GM23338 (cell line): ENCODE data around the gene MAGEH1. TPM values are rescaled to one million over a fixed set of nuclear protein-coding genes. Genes with fewer than 3 reads are reported as not detected.

Source experiments
- ATAC-seq: fragments of 200-7000 bp; cut with Tn5 transposase; 3 replicates; pipeline ENCODE4 v1.9.1; 2020
- DNase-seq: peaks from one replicate; pipeline ENCODE4 v3.0.0-alpha.2; 2015; ENCODE audit warnings: low spot score
- H2AFZ ChIP-seq: fragments of 200-600 bp; sonication (generic); 2 replicates; pipeline ENCODE4 v1.8.0; 2016; ENCODE audit warnings: antibody characterized with exemption, mild to moderate bottlenecking, moderate library complexity
- H3F3A ChIP-seq: fragments of 200-600 bp; sonication (generic); replicated peaks from 2 replicates; pipeline ENCODE4 v1.8.0; 2017; ENCODE audit warnings: antibody characterized with exemption, mixed run types, low read depth
- H3K27ac ChIP-seq: fragments of 200-600 bp; sonication (generic); 2 replicates; pipeline ENCODE4 v1.6.1; 2016; ENCODE audit warnings: low read depth
- H3K27me3 ChIP-seq: fragments of 200-600 bp; sonication (generic); 2 replicates; pipeline ENCODE4 v1.8.0; 2016; ENCODE audit warnings: mild to moderate bottlenecking, mixed run types, moderate library complexity; ENCODE audit not compliant: insufficient read depth
- H3K36me3 ChIP-seq: fragments of 200-600 bp; sonication (generic); 2 replicates; pipeline ENCODE4 v1.8.0; 2016; ENCODE audit warnings: mild to moderate bottlenecking; ENCODE audit not compliant: insufficient read depth
- H3K4me1 ChIP-seq: fragments of 200-600 bp; sonication (generic); 2 replicates; pipeline ENCODE4 v1.8.0; 2016; ENCODE audit warnings: mild to moderate bottlenecking, moderate library complexity; ENCODE audit not compliant: insufficient read depth
- H3K4me2 ChIP-seq: fragments of 200-600 bp; sonication (generic); 2 replicates; pipeline ENCODE4 v1.7.1; 2017; ENCODE audit warnings: mixed run types
- H3K4me3 ChIP-seq: fragments of 200-600 bp; sonication (generic); 2 replicates; pipeline ENCODE4 v1.6.1; 2016; ENCODE audit warnings: mixed run types
- H3K79me2 ChIP-seq: fragments of 200-600 bp; sonication (generic); replicated peaks from 2 replicates; pipeline ENCODE4 v1.8.0; 2017; ENCODE audit warnings: mild to moderate bottlenecking; ENCODE audit not compliant: insufficient read depth
- H3K9me2 ChIP-seq: fragments of 200-600 bp; sonication (generic); 2 replicates; pipeline ENCODE4 v1.8.0; 2017; ENCODE audit not compliant: insufficient read depth
- H4K20me1 ChIP-seq: fragments of 200-600 bp; sonication (generic); replicated peaks from 2 replicates; pipeline ENCODE4 v1.8.0; 2017; ENCODE audit warnings: mild to moderate bottlenecking; ENCODE audit not compliant: insufficient read depth
- H3K27ac Mint-ChIP-seq: 2 replicates; pipeline ENCODE4 v1.8.0; 2020; ENCODE audit warnings: inconsistent platforms, mild to moderate bottlenecking, moderate library complexity, mixed read lengths
- H3K27me3 Mint-ChIP-seq: 3 replicates; pipeline ENCODE4 v1.8.0; 2022; ENCODE audit warnings: low read depth, mild to moderate bottlenecking, moderate library complexity, mixed read lengths, inconsistent platforms; ENCODE audit not compliant: insufficient read depth, poor library complexity
- H3K36me3 Mint-ChIP-seq: 3 replicates; pipeline ENCODE4 v1.8.0; 2021; ENCODE audit warnings: low read depth, mild to moderate bottlenecking, inconsistent platforms, moderate library complexity, mixed read lengths
- H3K4me1 Mint-ChIP-seq: 3 replicates; pipeline ENCODE4 v1.8.0; 2020; ENCODE audit warnings: mild to moderate bottlenecking, inconsistent platforms, mixed read lengths
- H3K4me3 Mint-ChIP-seq: 3 replicates; pipeline ENCODE4 v1.8.0; 2021; ENCODE audit warnings: moderate library complexity, mild to moderate bottlenecking, inconsistent platforms, mixed read lengths
- H3K9me3 Mint-ChIP-seq: 3 replicates; pipeline ENCODE4 v1.8.0; 2020; ENCODE audit warnings: moderate library complexity, mild to moderate bottlenecking, inconsistent platforms, mixed read lengths
- ETS1 ChIP-seq: IDR thresholded peaks from 2 replicates; pipeline ENCODE4 v1.6.1; 2016; ENCODE audit warnings: antibody characterized with exemption
- NANOG ChIP-seq: IDR thresholded peaks from 2 replicates; pipeline ENCODE4 v1.6.1; 2016; ENCODE audit warnings: antibody characterized with exemption, borderline replicate concordance
- POLR2AphosphoS5 ChIP-seq: IDR thresholded peaks from 2 replicates; pipeline ENCODE4 v1.6.1; 2016; ENCODE audit warnings: antibody characterized with exemption, low read depth
- STAT1 ChIP-seq: IDR thresholded peaks from one replicate; pipeline ENCODE4 v1.6.1; 2016; ENCODE audit warnings: antibody characterized with exemption; ENCODE audit not compliant: unreplicated experiment
- ZNF114 ChIP-seq: fragments of 250-450 bp; sonication (Bioruptor Pico); IDR thresholded peaks from 2 replicates; pipeline ENCODE4 v1.5.0; 2020; ENCODE audit warnings: mild to moderate bottlenecking, moderate library complexity
- ZNF331 ChIP-seq: fragments of 250-450 bp; sonication (Bioruptor Pico); IDR thresholded peaks from 2 replicates; pipeline ENCODE4 v1.5.0; 2020; ENCODE audit warnings: low read depth, mild to moderate bottlenecking, moderate library complexity
- polyA plus RNA-seq: library from polyadenylated mRNA; unstranded; fragments of >200 nt; fragmentation: Nextera tagmentation; extraction: Ambion mirVana; gene quantifications from 2 replicates; pipeline ENCODE4 v1.2.1, GENCODE V29; 2016
- total RNA-seq: library from RNA; depleted of rRNA; stranded (reverse); fragments of >200 nt; shearing (Covaris generic); gene quantifications from 2 replicates; pipeline ENCODE4 v1.2.3, GENCODE V29; 2014
- TF ChIP-seq, protein P1 (sequence below), 2 experiments: fragments of 200-600 bp in 1 of 2; sonication (generic) in 1 of 2; conservative IDR thresholded peaks; 2 replicates each; pipeline versions ENCODE4 v1.5.1 to v1.6.1; 2016 to 2017; ENCODE audit warnings: antibody characterized with exemption in 2 of 2, low read depth in 2 of 2, mild to moderate bottlenecking in 2 of 2, moderate library complexity in 1 of 2
- TF ChIP-seq, protein P2 (sequence below): IDR thresholded peaks from one replicate; pipeline ENCODE4 v1.6.1; 2018; ENCODE audit warnings: antibody characterized with exemption; ENCODE audit not compliant: unreplicated experiment

Gene MAGEH1
- total and polyA plus RNA-seq, 2 experiments from 2014 or later, result 14.0 to 15.0 TPM

DNA sequence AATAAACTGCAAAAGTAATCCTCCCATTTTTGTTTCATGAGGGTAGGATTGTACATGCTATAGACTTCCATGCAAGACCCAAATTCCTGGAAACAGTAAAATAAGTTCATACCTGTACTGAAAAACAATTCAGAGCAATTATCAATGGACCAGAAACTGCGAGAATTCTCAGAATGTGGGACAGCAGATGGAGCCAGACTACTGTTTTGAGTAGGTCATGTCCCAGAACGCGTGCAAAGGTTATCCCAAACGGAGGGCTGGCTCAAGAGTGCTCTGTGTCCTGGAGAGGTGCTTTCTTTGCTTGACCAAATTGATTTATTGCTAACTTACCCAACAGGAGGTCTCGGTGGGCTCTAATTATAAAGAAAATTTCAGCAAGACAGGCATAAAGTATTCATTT, 1.7 kb upstream of the MAGEH1 start:
- no peaks in the 10 kb centered on the region for H3K9me2 ChIP-seq
- TF ChIP-seq, protein P1, sequence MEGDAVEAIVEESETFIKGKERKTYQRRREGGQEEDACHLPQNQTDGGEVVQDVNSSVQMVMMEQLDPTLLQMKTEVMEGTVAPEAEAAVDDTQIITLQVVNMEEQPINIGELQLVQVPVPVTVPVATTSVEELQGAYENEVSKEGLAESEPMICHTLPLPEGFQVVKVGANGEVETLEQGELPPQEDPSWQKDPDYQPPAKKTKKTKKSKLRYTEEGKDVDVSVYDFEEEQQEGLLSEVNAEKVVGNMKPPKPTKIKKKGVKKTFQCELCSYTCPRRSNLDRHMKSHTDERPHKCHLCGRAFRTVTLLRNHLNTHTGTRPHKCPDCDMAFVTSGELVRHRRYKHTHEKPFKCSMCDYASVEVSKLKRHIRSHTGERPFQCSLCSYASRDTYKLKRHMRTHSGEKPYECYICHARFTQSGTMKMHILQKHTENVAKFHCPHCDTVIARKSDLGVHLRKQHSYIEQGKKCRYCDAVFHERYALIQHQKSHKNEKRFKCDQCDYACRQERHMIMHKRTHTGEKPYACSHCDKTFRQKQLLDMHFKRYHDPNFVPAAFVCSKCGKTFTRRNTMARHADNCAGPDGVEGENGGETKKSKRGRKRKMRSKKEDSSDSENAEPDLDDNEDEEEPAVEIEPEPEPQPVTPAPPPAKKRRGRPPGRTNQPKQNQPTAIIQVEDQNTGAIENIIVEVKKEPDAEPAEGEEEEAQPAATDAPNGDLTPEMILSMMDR (conservative IDR thresholded peaks at IDR 0.05; ENCODE audit: low read depth in 2 of 2), result peak; percentile 14 to 49; a peak in 3 of 4 replicates
- TF ChIP-seq, protein P2, sequence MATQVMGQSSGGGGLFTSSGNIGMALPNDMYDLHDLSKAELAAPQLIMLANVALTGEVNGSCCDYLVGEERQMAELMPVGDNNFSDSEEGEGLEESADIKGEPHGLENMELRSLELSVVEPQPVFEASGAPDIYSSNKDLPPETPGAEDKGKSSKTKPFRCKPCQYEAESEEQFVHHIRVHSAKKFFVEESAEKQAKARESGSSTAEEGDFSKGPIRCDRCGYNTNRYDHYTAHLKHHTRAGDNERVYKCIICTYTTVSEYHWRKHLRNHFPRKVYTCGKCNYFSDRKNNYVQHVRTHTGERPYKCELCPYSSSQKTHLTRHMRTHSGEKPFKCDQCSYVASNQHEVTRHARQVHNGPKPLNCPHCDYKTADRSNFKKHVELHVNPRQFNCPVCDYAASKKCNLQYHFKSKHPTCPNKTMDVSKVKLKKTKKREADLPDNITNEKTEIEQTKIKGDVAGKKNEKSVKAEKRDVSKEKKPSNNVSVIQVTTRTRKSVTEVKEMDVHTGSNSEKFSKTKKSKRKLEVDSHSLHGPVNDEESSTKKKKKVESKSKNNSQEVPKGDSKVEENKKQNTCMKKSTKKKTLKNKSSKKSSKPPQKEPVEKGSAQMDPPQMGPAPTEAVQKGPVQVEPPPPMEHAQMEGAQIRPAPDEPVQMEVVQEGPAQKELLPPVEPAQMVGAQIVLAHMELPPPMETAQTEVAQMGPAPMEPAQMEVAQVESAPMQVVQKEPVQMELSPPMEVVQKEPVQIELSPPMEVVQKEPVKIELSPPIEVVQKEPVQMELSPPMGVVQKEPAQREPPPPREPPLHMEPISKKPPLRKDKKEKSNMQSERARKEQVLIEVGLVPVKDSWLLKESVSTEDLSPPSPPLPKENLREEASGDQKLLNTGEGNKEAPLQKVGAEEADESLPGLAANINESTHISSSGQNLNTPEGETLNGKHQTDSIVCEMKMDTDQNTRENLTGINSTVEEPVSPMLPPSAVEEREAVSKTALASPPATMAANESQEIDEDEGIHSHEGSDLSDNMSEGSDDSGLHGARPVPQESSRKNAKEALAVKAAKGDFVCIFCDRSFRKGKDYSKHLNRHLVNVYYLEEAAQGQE, result no peak
- H3K27ac ChIP-seq, result no peak overlapping the region
- Mint-ChIP-seq H3K27me3 (peaks cover 5% of the 10 kb centered on the region), H3K4me3 (no peak overlapping the region), H3K27ac (no peak overlapping the region), H3K36me3 (no peaks in the 10 kb centered on the region), H3K9me3 (peaks cover 8% of the 10 kb centered on the region; the same call in 2 of the 3 replicates), H3K4me1 (peaks cover 3% of the 10 kb centered on the region; the same call in 1 of the 3 replicates)
- no peak overlapping the region for H2AFZ ChIP-seq
- peak; percentile 23 for DNase-seq
- H3K27me3 ChIP-seq, result no peaks in the 10 kb centered on the region
- no peaks in the 10 kb centered on the region; the same call in 1 of the 2 replicates for H3K79me2 ChIP-seq
- no peak for ATAC-seq
- H4K20me1 ChIP-seq, result no peaks in the 10 kb centered on the region
- H3K4me2 ChIP-seq, result no peak overlapping the region
- H3K36me3 ChIP-seq, result no peaks in the 10 kb centered on the region
- 0 out of 2 replicates have a peak, but pooled peaks cover 4% of the 10 kb centered on the region for H3K4me1 ChIP-seq
- H3K4me3 ChIP-seq, result no peak overlapping the region
- H3F3A ChIP-seq, result no peaks in the 10 kb centered on the region

- Histone ChIP-seq H2AFZ (no peak overlapping the region), H3K4me1 (0 out of 2 replicates have a peak, but pooled peaks cover 4% of the 10 kb centered on the region), H3K36me3 (no peaks in the 10 kb centered on the region), H3K9me2 (no peaks in the 10 kb centered on the region), H3K27me3 (no peaks in the 10 kb centered on the region), H3K4me3 (peak overlapping the region; percentile 58), H3K27ac (no peak overlapping the region), H3K4me2 (peak overlapping the region; percentile 82; the same call in 1 of the 2 replicates), H3K79me2 (no peaks in the 10 kb centered on the region; the same call in 1 of the 2 replicates), H4K20me1 (no peaks in the 10 kb centered on the region), H3F3A (no peaks in the 10 kb centered on the region)
- no peak for DNase-seq
- Mint-ChIP-seq H3K27me3 (peaks cover 5% of the 10 kb centered on the region), H3K27ac (no peak overlapping the region), H3K9me3 (peaks cover under 1% of the 10 kb centered on the region; the same call in 1 of the 3 replicates), H3K4me3 (peak overlapping the region; percentile 91; the same call in 1 of the 3 replicates), H3K36me3 (no peaks in the 10 kb centered on the region), H3K4me1 (peaks cover 3% of the 10 kb centered on the region; the same call in 1 of the 3 replicates)
- ATAC-seq, result no peak
- TF ChIP-seq ETS1, result no peak
- TF ChIP-seq, protein P2, result no peak
- TF ChIP-seq, protein P1 (conservative IDR thresholded peaks at IDR 0.05; ENCODE audit: low read depth in 2 of 2), result no peak
- no peak for TF ChIP-seq ZNF114 (CRISPR knock-in tag)
- no peak for TF ChIP-seq NANOG
- no peak for TF ChIP-seq ZNF331 (CRISPR knock-in tag)
- no peak for TF ChIP-seq POLR2AphosphoS5
- no peak for TF ChIP-seq STAT1
These were observed 786 bp upstream of the MAGEH1 start for GRCh38 chrX:55451141-55451540.
